ENCODE data around the gene PTMS.
A peak's percentile ranks its signal among the peaks of the same experiment; 100 is the strongest.

The PTMS gene

DNA sequence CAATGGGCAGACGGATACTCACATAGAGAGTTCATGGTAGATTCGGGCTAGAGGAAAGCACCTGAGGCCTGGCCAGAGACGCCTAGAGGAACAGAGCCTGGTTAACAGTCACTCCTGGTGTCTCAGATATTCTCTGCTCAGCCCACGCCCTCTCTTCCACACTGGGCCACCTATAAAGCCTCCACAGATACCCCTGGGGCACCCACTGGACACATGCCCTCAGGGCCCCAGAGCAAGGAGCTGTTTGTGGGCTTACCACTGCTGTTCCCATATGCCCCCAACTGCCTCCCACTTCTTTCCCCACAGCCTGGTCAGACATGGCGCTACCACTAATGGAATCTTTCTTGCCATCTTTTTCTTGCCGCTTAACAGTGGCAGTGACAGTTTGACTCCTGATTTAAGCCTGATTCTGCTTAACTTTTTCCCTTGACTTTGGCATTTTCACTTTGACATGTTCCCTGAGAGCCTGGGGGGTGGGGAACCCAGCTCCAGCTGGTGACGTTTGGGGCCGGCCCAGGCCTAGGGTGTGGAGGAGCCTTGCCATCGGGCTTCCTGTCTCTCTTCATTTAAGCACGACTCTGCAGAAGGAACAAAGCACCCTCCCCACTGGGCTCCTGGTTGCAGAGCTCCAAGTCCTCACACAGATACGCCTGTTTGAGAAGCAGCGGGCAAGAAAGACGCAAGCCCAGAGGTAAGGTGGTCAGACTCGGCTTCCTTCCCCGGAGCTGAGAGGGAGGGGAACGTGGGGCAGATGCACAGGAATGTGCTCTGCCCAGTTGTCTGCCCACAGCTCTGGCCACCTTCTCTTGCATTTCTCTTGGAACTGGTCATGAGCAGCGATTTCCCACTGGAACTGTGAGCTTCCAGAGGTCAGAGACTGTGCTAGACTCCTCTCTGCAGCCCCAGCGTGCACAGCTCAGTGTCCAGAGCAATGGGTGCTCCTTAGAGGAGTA lies 23.1 kb downstream of the PTMS start, which contains the start of gene CD4:
TSS of gene CD4 (plus strand) at position 557 of the 953 bp plus-strand sequence. CDS start 10,611 bp downstream, outside the sequence.
- DNase-seq (ENCODE audit: low read depth), result peak; percentile 48

DNA sequence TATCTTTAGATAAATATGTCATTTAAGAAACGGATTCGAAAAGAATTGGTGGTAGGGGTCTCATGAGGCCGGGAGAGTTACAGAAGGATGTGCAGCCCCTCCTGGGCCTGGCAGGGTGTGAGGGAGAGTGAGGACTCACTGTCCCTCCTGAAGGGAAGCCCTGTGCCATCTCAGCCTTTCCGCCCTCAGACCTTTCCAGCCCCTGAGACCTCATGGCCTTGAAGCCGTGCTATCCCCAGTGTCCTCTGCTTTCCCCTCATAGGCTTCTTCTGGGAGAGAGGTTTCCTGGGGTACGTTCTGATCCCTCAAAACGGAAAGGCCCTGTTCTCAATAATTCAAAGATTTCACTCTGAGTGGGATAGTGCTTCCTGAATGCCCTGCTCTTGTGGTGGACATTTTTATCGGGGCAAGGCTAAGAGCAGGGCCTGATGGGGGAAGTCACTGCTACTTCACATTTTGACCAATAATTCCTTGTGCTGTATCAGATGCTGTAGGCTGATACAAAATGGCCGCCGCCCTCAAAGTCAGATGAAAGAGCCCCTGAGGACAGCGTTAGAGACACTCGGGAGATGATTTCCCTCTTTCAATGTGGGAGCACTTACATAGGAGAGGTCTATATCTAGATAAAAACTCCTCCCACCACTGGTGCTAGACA lies 24.5 kb downstream of the PTMS start:
- DNase-seq (ENCODE audit: low read depth), result no peak

DNA sequence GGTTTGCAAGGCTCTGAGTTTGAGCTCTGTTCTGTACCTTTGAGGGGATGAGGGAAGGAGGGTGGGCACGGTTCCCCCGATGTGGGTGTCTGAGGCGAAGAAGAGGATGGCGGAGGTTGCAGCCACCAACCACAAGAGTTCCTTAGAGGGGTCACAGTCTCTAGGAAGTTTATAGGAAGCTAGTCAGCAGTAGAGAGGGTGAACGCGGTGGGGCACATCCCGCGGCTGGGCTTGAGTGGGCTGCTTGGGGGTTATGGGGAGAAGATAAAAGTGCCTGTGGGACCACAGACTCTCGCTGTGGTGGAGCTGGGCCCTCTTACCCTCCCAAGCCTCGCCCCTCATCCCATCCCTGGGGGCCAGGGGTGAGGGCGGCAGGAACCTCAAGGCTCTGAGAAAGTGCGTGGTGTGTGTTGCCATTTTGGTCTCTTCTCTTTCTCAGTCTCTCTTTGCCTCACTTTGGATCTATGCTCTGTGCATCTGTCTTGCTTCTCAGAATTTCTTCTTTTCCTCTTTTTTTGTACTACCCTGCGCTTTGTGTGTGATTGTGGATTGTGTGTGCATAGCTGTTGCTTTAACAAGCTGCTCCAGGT lies 25.9 kb downstream of the PTMS start:
- DNase-seq (ENCODE audit: low read depth), result no peak

DNA sequence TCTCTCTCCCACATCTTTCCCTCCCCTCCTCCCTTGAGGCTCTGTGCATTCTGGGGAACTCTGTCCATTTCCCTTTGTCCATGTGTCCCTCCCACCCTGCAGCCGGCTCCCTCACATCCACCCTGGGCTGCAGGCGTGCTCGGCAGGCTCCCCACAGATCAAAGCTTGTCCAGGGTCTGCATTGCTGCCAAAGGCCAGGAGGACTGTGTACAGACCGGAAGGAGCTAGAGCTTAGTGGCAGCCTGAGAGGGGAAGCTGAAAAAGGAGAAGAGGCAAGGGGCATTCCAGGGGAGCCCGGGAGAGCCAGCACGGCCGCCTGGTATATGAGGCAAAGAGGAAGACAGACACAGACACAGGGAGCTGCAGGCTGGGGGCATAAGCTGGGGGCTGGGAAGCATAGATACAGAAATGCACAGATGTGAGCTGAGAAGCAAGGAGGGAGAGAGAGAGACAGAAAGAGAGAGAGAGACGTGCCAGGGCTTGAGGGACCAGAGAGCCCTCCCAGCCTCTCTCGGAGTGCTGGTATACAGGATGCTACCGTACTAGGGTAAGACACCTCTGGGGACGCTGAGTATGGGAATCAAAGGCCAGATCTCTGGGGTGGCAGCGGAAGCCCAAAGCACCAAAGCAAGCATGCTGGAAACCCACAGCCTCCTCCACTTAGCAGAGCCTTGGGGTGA lies 26.5 kb downstream of the PTMS start:
- DNase-seq (ENCODE audit: low read depth), result no peak

DNA sequence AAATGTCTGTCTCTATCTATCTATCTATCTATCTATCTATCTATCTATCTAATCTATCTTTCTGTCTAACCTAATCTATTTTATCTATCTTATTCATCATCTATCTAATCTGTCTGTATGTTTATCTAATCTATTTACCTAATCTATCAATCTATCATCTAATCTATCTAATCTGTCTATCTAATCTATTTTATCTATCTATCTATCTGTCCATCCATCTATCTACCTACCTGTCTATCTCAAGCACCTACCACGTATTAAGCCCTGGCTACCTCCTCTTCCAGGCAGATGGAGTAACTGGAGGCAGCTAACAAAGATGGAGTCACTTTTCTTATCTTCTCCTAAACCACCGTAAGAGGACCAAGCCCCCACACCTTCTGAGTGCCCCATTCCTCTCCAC lies 28.9 kb downstream of the PTMS start:
- DNase-seq (ENCODE audit: low read depth), result no peak

DNA sequence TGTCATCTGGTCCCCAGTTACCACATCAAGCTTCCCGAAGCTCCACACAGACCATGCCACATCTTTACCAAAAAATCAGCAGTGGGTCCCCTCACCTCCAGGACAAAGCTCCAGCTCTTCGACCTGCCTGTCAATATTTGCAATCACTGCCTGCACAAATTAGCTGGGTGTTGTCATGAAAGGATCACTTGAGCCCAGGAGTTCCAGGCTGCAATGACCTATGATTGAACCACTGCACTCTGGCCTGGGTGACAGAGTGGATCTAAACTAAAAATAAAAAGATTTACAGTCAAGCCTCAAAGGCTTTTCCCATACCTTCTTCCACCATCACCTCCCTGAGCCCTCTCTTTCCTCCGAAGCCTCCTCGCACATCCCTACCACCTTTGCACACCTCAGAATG lies 30.4 kb downstream of the PTMS start:
- DNase-seq (ENCODE audit: low read depth), result no peak

DNA sequence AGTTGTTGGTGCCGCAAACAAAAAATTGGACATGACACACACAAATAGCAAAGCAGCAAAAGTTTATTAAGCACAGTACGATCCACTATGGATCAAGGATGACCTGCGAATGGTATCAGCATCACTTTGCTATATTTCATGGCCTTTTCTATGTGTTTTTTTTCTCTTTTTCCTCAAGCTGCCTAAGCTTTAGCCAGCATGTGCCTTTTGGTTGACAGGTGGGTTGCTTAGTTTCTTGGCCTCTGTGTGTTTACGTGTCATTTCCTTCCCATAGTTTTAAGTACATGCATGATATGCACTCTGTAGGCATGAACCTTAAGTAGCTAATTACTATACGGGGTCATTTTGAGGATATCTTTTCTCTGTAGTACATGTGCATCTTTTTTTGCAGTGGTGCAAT lies 33.0 kb downstream of the PTMS start:
- no peak for DNase-seq (ENCODE audit: low read depth)

DNA sequence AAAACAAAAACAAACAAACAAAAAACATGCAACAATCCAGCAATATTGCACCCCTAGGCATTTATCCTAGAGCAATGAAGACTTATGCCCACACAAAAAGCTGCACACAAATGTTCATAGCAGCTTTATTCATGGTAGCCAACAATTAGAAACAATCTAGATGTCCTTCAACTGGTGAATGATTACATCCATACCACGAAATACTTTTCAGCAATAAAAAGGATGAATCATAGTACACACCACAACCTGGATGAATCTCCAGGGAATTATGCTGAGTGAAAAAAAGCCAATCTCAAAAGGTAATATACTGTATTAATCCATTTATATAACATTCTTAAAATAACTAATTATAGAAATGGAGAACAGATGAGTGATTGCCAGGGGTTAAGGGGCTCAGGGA lies 41.0 kb downstream of the PTMS start:
- DNase-seq (ENCODE audit: low read depth), result no peak

DNA sequence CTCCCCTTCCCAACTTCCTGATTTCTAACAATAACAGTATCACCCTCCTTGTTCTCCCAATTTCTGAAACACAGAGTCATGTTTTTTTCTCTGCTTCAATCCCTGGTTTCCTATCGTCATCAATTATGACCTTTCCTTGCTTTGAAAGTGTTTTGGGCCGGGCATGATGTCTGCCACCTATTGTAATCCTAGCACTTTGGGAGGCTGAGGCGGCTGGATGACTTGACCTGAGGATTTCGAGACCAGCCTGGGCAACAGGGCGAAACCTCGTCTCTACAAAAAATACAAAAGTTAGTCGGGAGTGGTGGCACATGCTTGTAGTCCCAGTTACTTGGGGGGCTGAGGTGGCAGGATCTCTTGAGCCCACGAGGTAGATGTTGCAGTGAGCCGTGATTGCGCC lies 42.9 kb downstream of the PTMS start:
- DNase-seq (ENCODE audit: low read depth), result no peak

DNA sequence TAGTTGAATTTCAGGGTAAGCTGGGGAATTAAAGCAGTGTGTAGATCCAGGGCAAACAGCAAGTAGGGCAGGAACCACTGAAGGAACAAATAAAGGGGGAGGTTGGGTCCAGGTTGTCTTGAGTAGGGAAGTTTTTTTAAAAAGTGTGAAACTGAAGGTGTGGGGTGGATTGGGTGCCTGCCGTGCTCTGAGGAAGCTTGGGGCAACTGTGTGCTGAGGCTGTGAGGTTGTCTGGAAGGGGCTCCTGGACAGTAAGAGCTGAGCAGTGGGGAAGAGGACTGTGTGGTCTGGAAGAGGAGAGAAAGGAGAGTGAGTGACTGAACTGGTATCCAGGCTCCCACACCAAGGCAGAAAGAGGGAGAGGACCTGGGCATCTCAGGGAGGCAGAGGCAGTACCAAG lies 44.6 kb downstream of the PTMS start:
- no peak for DNase-seq (ENCODE audit: low read depth)

DNA sequence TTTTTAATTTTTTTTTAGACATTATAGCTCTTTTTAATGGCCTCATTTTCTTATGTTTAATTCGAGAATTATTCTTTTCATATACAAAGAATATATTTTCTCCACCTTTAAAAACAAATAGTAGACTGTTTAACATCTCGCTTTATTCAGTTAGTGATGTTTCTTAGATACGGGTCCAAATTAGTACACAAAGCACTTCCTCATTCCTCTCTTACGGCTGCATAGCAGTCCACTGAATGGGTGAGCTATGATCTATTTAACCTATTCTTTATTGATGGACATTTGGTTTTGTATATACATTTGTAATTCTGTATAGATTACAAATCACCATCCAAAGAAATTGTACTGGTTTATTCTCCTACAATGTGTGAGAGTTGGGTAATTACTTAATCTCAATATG lies 47.2 kb downstream of the PTMS start:
- no peak for DNase-seq (ENCODE audit: low read depth)

DNA sequence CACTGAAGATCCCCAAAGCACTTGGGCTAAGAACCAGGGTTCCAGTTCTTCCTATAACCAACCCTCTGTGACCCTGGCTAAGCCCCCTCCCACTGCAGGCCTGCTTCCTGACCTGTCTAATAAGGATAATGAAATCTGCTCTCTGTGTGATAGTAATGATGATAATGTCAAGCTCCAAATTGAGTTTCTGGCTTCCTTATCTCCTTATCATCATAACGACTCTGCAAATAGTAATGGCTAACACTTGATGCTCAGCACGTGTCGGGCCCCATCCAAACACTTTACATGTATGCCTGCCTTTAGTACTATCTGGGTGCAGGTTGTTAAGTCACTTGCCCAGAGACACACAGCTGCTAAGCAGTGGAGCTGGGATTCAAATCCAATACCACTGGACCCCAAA lies 50.4 kb downstream of the PTMS start:
- DNase-seq (ENCODE audit: low read depth), result no peak

DNA sequence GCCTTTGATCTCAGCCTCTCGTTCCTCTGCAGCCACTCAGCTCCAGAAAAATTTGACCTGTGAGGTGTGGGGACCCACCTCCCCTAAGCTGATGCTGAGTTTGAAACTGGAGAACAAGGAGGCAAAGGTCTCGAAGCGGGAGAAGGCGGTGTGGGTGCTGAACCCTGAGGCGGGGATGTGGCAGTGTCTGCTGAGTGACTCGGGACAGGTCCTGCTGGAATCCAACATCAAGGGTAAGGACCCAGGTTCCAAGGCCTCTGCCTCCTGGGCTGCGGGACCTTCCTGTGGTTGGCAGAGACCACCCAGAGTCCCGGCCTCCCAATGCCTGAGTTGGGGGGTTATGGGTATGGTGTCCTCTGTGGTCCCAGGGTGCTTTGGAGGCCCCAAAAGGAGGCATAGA lies 50.9 kb downstream of the PTMS start:
- no peak for DNase-seq (ENCODE audit: low read depth)

DNA sequence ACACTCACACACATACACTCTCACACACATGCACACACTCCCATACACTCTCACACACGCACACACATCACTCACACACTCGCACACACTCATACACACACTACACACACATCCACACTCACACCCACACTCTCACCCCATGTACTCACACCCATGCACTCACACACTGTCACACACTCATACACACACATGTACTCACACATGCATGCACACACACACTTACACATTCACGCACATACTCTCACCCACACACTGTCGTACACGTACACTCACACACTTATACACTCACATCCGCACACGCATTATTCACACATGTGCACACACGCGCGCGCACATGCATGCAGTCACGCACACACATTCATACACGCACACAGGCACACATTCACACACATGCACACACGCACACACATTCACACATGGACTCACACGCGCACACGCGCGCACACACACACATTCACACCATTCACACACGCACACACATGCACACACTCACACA lies 51.5 kb downstream of the PTMS start:
- no peak for DNase-seq (ENCODE audit: low read depth)

DNA sequence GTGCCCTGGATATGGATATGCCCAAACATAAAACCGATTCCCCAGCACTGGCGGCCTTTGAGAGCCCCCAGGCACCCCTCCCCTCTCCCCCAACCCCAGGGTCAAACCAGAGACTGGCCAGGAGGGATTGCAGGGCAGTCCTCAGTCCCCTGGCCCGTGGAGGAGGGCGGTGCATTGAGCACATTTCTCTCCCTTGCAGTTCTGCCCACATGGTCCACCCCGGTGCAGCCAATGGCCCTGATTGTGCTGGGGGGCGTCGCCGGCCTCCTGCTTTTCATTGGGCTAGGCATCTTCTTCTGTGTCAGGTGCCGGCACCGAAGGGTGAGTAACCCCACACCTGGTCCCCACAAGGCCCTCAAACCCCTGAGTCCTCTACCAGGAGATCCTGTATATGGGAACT lies 52.1 kb downstream of the PTMS start:
- DNase-seq (ENCODE audit: low read depth), result no peak

DNA sequence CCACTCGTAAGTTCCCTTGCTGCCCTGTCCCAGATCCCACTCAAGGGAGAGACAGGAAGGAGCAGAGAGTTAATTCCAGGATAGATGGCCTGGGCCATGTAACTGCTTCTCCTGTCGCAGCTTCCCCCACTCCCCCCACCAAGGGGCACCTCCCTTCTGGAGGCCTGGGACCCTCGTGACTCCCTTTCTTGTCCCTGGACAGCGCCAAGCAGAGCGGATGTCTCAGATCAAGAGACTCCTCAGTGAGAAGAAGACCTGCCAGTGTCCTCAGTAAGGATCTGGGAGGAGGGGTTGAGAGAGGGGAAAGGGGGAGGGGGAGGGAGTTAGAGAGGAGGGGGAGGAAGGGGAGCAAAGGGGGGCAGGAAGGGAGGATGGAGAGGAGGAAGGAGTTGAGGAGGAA lies 52.5 kb downstream of the PTMS start:
- DNase-seq (ENCODE audit: low read depth), result no peak

DNA sequence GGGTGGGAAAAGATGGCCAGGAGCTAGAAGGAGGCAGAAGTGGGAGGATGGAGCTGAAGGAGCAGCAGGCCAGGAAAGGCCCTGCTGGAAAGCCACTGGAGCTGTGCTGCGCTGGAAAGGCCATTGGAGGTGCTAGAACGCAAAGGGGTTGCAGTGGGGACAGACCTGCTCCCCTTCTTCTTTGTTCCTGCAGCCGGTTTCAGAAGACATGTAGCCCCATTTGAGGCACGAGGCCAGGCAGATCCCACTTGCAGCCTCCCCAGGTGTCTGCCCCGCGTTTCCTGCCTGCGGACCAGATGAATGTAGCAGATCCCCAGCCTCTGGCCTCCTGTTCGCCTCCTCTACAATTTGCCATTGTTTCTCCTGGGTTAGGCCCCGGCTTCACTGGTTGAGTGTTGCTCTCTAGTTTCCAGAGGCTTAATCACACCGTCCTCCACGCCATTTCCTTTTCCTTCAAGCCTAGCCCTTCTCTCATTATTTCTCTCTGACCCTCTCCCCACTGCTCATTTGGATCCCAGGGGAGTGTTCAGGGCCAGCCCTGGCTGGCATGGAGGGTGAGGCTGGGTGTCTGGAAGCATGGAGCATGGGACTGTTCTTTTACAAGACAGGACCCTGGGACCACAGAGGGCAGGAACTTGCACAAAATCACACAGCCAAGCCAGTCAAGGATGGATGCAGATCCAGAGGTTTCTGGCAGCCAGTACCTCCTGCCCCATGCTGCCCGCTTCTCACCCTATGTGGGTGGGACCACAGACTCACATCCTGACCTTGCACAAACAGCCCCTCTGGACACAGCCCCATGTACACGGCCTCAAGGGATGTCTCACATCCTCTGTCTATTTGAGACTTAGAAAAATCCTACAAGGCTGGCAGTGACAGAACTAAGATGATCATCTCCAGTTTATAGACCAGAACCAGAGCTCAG lies 53.2 kb downstream of the PTMS start:
- DNase-seq (ENCODE audit: low read depth), result no peak

DNA sequence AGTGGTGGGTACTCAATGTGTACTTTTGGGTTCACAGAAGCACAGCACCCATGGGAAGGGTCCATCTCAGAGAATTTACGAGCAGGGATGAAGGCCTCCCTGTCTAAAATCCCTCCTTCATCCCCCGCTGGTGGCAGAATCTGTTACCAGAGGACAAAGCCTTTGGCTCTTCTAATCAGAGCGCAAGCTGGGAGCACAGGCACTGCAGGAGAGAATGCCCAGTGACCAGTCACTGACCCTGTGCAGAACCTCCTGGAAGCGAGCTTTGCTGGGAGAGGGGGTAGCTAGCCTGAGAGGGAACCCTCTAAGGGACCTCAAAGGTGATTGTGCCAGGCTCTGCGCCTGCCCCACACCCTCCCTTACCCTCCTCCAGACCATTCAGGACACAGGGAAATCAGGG lies 54.0 kb downstream of the PTMS start:
- DNase-seq (ENCODE audit: low read depth), result no peak

Measured in stimulated activated CD4-positive, alpha-beta T cell treated with anti-CD3 and anti-CD28 coated beads, Interleukin-2, amount 100 ng/mL, for 4 hours (primary cell).